ENCODE measurements around the gene TAPT1. TPM values are rescaled to one million over a fixed set of nuclear protein-coding genes. Genes with fewer than 3 reads are reported as not detected.

Gene TAPT1
- total and polyA plus RNA-seq, 2 donors (not counting 3 experiments of a cell fraction or from before 2014, with no cell fraction given), result 6.9 to 17.5 TPM

DNA sequence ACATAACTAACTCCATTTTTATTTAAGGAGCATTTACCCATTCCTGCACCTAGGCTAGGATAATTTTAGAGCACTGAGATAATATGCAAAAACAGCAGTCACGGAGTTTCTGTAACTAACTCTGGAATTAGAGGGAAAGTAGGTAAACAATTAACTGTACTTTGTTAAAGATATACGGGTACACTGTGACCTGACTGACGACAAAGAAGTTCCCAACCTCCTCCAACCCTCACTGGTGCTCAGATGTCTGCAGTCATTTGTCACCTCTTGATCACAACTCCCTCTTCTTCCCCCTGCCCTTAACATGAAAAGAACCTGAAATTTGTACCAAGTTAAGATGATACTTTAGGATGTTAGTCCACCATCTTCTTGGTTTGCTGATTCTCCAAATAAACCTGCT is 42.0 kb upstream of the TAPT1 start:
- dilution Hi-C loops (cut with MboI; ENCODE audit: extremely low pct_ligation_motif_present, low sequenced_read_pairs) (no loop called here), intact Hi-C loops (cut with micrococcal nuclease) (loop anchor here (5.0 to 10.0 kb wide), 2 partner anchors 461 to 793 kb away; no protein-coding TSS in a partner anchor)
- Histone ChIP-seq H3K9me3 (replicated peaks; ENCODE audit: control insufficient read depth, insufficient read depth, low read length) (no peaks in the 10 kb centered on the region), H3K27me3 (ENCODE audit: control insufficient read depth in 2 of 2, insufficient read depth in 2 of 2, low read length in 2 of 2) (peaks cover 0 to 9% of the 10 kb centered on the region in 2 experiments), H3K4me1 (ENCODE audit: control insufficient read depth, extremely low read depth, insufficient read depth, low read length) (no peaks in the 10 kb centered on the region), H3K9ac (replicated peaks; ENCODE audit: extremely low read depth, insufficient read depth, low read length) (no peak overlapping the region), H3K79me2 (ENCODE audit: control insufficient read depth, insufficient read depth, low read length) (no peaks in the 10 kb centered on the region), H3K4me2 (ENCODE audit: insufficient read depth, low read length) (no peak overlapping the region), H2AFZ (ENCODE audit: low read depth, low read length) (no peak overlapping the region), H3K4me3 (replicated peaks in 1 of 3; ENCODE audit: insufficient read depth in 1 of 3, low read depth in 1 of 3, low read length in 3 of 3) (no peak overlapping the region), H3K9me1 (replicated peaks; ENCODE audit: control insufficient read depth, extremely low read depth, insufficient read depth, low read length) (no peaks in the 10 kb centered on the region), H3K36me3 (ENCODE audit: control insufficient read depth in 2 of 2, extremely low read depth in 1 of 2, insufficient read depth in 2 of 2, low read length in 2 of 2) (no peaks in the 10 kb centered on the region), H4K20me1 (replicated peaks; ENCODE audit: control insufficient read depth, extremely low read depth, insufficient read depth, low read length) (no peaks in the 10 kb centered on the region), H3K27ac (ENCODE audit: insufficient read depth, low read depth, low read length) (no peak overlapping the region)
- FAIRE-seq, result no peak
- POLR2A ChIA-PET, result interaction anchor here (0.6 kb wide), 1 partner anchor 236 kb away, joined by 3 read pairs; no protein-coding TSS in a partner anchor
- CTCF ChIA-PET, result interaction anchor here (1.1 to 1.6 kb wide), 2 partner anchors 10 to 1204 kb away, joined by 3 to 9 read pairs; no protein-coding TSS in a partner anchor
- no TSS peak for BruUV-seq (replicated peaks)
- DNase-seq (ENCODE audit: low read depth, low spot score), result no peak
- TF ChIP-seq, protein P1, sequence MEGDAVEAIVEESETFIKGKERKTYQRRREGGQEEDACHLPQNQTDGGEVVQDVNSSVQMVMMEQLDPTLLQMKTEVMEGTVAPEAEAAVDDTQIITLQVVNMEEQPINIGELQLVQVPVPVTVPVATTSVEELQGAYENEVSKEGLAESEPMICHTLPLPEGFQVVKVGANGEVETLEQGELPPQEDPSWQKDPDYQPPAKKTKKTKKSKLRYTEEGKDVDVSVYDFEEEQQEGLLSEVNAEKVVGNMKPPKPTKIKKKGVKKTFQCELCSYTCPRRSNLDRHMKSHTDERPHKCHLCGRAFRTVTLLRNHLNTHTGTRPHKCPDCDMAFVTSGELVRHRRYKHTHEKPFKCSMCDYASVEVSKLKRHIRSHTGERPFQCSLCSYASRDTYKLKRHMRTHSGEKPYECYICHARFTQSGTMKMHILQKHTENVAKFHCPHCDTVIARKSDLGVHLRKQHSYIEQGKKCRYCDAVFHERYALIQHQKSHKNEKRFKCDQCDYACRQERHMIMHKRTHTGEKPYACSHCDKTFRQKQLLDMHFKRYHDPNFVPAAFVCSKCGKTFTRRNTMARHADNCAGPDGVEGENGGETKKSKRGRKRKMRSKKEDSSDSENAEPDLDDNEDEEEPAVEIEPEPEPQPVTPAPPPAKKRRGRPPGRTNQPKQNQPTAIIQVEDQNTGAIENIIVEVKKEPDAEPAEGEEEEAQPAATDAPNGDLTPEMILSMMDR (IDR thresholded peaks at IDR 0.05; ENCODE audit: extremely low read depth in 1 of 2, insufficient read depth in 1 of 2, low read depth in 1 of 2, low read length in 2 of 2), result no peak
- no peak for TF ChIP-seq MAX (IDR thresholded peaks at IDR 0.05; ENCODE audit: insufficient read depth, insufficient read length)
- TF ChIP-seq FOS (IDR thresholded peaks at IDR 0.05; ENCODE audit: borderline replicate concordance, insufficient read depth, low read length), result no peak
- TF ChIP-seq POLR2AphosphoS5 (IDR thresholded peaks at IDR 0.05; ENCODE audit: insufficient read depth, low read depth, low read length), result no peak
- TF ChIP-seq POLR2A (IDR thresholded peaks at IDR 0.05; ENCODE audit: low read depth, low read length), result no peak
- TF ChIP-seq GATA2 (IDR thresholded peaks at IDR 0.05; ENCODE audit: insufficient read depth, insufficient read length, low read depth, low read length), result no peak
- TF ChIP-seq EZH2 (IDR thresholded peaks at IDR 0.05; ENCODE audit: borderline replicate concordance, low read depth, low read length, severe bottlenecking), result no peak
- TF ChIP-seq MYC (IDR thresholded peaks at IDR 0.05; ENCODE audit: low read depth, low read length), result no peak
- TF ChIP-seq JUN (IDR thresholded peaks at IDR 0.05; ENCODE audit: borderline replicate concordance, insufficient read depth, insufficient read length, low read depth), result no peak
